GM12875 (cell line): ENCODE data around the gene CCDC50.
A peak's percentile ranks its signal among the peaks of the same experiment; 100 is the strongest.

ENCODE experiments used
- H3K4me3 ChIP-seq: one replicate; pipeline ENCODE4 v1.5.1; 2011; ENCODE audit warnings: low read depth, low read length, control low read depth
- TF ChIP-seq, protein P1 (sequence below): IDR thresholded peaks from 2 replicates; pipeline ENCODE4 v1.5.1; 2011; ENCODE audit warnings: low read depth, mild to moderate bottlenecking, control low read depth, inconsistent platforms, low read length, moderate library complexity, borderline replicate concordance; ENCODE audit not compliant: insufficient read depth

The CCDC50 gene, protein sequence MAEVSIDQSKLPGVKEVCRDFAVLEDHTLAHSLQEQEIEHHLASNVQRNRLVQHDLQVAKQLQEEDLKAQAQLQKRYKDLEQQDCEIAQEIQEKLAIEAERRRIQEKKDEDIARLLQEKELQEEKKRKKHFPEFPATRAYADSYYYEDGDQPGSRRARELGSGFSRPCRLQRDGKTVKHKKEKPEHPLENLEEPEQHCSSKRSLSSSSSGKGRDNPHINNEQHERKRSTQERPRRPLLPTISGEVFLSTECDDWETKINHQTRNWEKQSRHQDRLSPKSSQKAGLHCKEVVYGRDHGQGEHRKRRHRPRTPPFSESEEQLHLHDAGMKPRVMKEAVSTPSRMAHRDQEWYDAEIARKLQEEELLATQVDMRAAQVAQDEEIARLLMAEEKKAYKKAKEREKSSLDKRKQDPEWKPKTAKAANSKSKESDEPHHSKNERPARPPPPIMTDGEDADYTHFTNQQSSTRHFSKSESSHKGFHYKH

DNA sequence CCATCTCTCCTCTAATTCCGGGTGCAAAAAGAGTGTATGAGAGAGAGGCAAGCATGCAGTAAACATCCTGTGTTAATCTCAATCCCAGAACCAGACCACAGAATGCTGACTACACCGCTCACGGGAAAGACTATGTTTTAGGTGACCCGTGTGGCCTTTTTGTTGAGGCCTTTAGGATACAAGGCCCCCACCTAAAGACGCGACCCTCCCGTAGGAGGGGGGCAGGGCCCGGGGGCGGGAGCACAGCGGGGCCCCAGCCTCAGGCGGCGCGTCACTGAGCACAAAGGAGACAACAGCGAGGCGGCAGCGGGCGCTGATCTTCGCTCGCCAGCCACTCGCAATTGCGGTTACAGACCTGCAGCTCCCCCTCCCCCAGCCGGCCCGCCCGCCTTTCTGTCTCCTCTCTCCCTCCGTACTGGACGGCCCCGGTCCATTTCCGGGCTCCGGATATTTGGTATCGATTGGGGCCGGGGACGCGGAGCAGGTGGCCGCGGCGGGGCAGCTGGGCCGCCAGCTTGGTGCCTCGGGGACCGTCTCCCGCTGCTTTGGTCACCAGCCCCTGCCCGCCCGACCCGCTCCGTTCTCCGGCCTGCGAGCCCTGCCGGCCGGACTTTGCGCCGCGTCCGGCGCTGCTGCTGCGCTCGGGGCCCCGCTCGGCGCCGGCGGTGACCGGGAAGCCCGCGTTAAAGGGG, at the start of gene CCDC50:
Gene CCDC50 (plus strand): TSS at position 433 of the 692 bp plus-strand sequence. CDS start 281 bp downstream, outside the sequence.
- peak within 1 kb of the TSS; percentile 78 for H3K4me3 ChIP-seq
- TF ChIP-seq, protein P1, sequence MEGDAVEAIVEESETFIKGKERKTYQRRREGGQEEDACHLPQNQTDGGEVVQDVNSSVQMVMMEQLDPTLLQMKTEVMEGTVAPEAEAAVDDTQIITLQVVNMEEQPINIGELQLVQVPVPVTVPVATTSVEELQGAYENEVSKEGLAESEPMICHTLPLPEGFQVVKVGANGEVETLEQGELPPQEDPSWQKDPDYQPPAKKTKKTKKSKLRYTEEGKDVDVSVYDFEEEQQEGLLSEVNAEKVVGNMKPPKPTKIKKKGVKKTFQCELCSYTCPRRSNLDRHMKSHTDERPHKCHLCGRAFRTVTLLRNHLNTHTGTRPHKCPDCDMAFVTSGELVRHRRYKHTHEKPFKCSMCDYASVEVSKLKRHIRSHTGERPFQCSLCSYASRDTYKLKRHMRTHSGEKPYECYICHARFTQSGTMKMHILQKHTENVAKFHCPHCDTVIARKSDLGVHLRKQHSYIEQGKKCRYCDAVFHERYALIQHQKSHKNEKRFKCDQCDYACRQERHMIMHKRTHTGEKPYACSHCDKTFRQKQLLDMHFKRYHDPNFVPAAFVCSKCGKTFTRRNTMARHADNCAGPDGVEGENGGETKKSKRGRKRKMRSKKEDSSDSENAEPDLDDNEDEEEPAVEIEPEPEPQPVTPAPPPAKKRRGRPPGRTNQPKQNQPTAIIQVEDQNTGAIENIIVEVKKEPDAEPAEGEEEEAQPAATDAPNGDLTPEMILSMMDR = no peak

DNA sequence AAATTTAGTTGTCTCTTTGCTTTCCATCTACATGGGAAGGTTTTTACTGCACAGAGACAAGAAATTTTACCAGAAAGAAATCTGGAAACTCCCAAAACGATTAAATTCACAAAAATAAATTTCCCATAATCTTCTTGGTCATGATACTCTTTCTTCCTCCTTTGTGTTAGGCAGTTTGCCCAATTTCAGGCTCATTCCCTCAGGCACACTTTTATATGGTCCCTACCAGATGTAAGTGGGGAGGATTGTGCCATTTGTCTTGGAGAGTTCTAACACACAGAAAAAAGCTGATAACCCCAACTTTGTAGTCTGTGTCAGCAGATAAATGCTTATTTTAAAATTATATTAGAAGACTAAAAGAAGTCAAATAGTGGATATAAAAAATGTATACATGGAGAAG, 49.1 kb upstream of the CCDC50 start:
- TF ChIP-seq, protein P1 = no peak
- no peak overlapping the region for H3K4me3 ChIP-seq

DNA sequence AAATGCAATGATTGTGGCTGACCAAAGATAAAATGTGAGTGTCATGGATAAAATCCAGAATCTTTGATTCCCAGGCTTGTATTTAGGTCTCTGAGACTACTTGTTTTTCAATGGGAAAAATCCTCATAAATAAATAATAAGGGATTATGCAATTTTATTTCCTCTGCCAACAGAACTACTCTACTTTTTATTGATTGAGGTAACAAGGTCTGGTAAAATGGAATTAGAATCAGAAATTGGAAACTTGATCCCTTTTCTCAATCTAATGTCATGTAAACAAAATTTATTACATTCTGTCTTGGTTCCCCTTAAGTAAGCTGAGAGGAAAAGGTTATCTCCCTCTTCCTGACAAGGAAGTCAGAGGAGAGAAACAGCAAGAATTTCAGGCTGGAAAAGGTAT, 48.3 kb upstream of the CCDC50 start:
- TF ChIP-seq, protein P1 = no peak
- no peak overlapping the region for H3K4me3 ChIP-seq

DNA sequence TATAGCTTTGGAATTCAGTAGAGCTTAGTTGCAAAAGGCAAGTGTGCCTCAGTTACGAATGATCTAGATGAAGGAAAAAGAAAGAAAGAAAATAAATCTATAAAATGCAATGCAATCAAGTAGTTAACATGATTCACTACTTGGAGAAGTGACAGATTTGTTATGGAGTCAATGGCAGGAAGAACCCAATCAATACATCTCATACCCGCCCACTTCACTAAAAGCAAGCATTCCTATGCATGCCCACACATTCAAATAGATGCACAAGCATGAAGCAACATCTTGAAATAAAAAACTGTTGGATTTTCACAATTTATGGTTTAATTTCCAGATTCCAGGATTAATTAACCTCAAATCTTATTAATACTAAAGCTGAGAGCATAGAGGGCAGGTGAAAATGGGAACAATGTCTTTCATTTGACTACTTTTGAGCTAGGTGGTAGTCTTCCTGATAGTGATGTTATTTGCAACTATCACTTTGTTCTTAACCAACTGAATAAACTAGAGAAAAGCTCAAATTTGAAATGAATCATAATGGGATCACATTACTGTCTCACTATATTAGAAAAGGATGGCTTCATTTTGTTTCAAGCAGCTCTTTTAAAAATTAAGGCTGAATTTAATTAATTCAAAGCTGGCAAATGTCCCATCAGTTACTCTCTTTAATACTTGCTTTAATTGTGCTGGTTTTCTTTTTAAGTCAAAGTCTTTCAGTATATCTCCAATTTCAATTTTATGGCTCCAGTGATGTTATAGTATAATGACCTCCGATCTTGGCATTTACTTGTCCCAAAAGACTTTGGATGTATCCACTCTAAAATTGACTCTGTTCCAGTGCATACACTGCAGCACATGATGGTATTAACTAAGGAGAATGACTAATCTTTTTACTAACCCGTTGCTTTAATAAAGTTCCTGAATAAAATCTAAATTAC, 46.7 kb upstream of the CCDC50 start:
- H3K4me3 ChIP-seq = no peak overlapping the region
- TF ChIP-seq, protein P1 = no peak

DNA sequence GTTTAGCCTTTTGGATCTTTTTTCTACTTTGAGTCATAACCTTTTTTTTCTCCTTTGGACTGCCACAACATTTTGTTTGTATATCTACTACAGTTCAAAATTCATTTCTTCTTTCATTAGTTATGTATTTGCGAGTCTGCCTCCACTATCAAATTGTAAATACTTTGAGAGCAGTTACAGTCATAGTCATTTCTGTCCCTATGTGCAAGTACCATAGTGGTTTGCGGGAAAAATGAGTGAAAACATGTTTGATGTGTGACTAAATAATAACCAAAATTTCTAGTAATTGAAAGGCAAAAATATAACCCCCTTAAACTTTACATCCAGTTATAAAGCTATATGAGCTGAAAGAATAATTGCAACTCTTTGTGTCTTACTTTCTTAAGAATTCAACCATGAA, 45.8 kb upstream of the CCDC50 start:
- TF ChIP-seq, protein P1 = no peak
- no peak overlapping the region for H3K4me3 ChIP-seq

DNA sequence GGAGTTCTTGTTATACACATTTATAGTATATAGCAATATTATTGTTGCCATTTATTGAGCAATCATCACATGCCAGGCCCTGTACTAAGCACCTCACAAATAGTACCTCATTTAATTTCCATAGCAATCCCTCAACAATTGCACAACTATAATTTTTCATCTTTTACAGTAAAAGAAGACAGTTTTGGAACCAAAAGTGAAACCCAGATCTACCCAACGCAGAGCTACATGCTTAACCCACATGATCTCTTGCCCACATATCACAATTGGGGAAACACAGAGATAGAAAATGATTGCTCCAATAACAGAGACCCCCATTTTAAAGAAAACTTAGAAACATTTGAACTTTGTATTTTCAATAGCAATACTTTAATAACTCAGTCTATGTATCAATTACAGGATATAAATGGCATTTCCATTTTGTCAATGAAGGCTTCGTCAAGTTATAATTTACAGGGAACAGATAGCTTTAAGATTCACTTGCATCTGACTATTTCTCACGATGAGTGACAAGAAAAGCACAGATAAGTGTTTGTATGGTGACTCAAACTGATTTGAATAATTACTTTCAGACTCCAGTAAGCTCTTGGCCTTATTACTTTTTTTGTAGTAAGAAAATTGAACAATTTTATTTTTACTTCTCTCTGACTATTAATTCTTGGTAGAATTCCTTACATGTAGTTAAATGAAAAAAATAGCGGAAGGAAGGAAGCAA, 38.7 kb upstream of the CCDC50 start:
- TF ChIP-seq, protein P1 = no peak
- H3K4me3 ChIP-seq = no peak overlapping the region
